Tibial nerve (tissue), 4 donors: ENCODE results near the gene JAG2. TPM values are rescaled to one million over a fixed set of nuclear protein-coding genes. Genes with fewer than 3 reads are reported as not detected.

ENCODE experiments used
- DNase-seq, 2 donors: peaks; one replicate each; pipeline ENCODE4 v3.0.0-alpha.2; 2019; ENCODE audit warnings: low spot score in 2 of 2
- H3K27ac ChIP-seq, 4 donors: fragments of 200-600 bp; sonication (generic) in 3 of 4; one replicate each; pipeline ENCODE4 v1.5.1; 2017 to 2019; ENCODE audit warnings: mild to moderate bottlenecking in 1 of 4
- H3K27me3 ChIP-seq, 2 donors: fragments of 200-600 bp; sonication (generic) in 1 of 2; one replicate each; pipeline versions ENCODE4 v1.5.1 to v1.6.0; 2017 to 2019
- H3K36me3 ChIP-seq, 3 donors: fragments of 200-600 bp; sonication (generic); one replicate each; pipeline ENCODE4 v1.5.1; 2018 to 2019
- H3K4me1 ChIP-seq, 4 donors: fragments of 200-600 bp; sonication (generic) in 3 of 4; one replicate each; pipeline ENCODE4 v1.5.1; 2017 to 2019
- H3K4me3 ChIP-seq, 4 donors: fragments of 200-600 bp; sonication (generic) in 3 of 4; one replicate each; pipeline ENCODE4 v1.5.1; 2017 to 2019; ENCODE audit warnings: mild to moderate bottlenecking in 1 of 4, moderate library complexity in 1 of 4
- H3K9me3 ChIP-seq, 4 donors: fragments of 200-600 bp; sonication (generic) in 3 of 4; one replicate each; pipeline ENCODE4 v1.5.1; 2017 to 2019
- CTCF ChIP-seq, 5 experiments: fragments of 200-600 bp in 3 of 5; fragments of 450-650 bp in 2 of 5; sonication (generic) in 3 of 5; IDR thresholded peaks; one replicate each; pipeline ENCODE4 v1.5.1; 2016 to 2019; ENCODE audit warnings: antibody characterized with exemption in 5 of 5, mild to moderate bottlenecking in 3 of 5, moderate library complexity in 2 of 5
- EP300 ChIP-seq, 2 donors: sonication (generic); formaldehyde crosslinking; IDR thresholded peaks; one replicate each; pipeline ENCODE4 v1.6.1; 2017; ENCODE audit warnings: antibody characterized with exemption in 2 of 2, mild to moderate bottlenecking in 1 of 2
- POLR2A ChIP-seq, 2 donors: fragments of 450-650 bp; IDR thresholded peaks; one replicate each; pipeline ENCODE4 v1.6.1; 2017; ENCODE audit warnings: antibody characterized with exemption in 2 of 2, mild to moderate bottlenecking in 2 of 2, moderate library complexity in 2 of 2
- WGBS, 2 donors: methylation state at CpG; one replicate each; pipeline ENCODE4 v1.1.5; 2018; 5-methylcytosine and 5-hydroxymethylcytosine counted together
- total RNA-seq, 4 donors: library from RNA; depleted of rRNA; stranded (reverse); fragments of >200 nt; gene quantifications; one replicate each; pipeline ENCODE4 v1.1.0, GENCODE V29; 2016

The JAG2 gene
- total RNA-seq, 4 donors from 2014 or later, result 7.4 to 13.8 (median 12.8) TPM

DNA sequence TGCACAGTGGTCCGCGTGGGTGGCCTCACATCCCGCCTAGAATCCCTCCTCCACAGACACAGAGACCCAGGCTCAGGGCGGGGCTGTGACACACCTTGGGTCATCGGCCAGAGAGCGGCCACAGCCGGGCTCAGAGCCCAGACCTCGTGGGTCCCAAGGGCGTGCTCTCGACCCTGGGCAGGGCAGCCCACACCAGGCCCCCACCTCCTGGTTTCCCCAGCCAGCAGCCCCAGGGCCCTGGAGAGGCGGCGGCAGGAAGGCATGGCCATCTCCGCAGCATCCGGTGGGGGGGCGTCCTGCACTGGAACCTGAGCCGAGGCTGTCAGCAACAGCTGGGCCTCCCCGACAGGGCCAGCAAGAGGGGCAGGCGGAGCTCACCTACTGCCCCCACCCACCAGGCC lies 15.2 kb downstream of the JAG2 start:
- Histone ChIP-seq H3K4me3 (no peak overlapping the region), H3K36me3 (peaks cover 0 to 3% (median 0%) of the 10 kb centered on the region in 3 donors), H3K9me3 (no peaks in the 10 kb centered on the region), H3K4me1 (peaks cover 0 to 20% (median 0%) of the 10 kb centered on the region in 4 donors), H3K27me3 (no peaks in the 10 kb centered on the region), H3K27ac (peak overlapping the region in 1 of 4 donors; percentile 22)
- TF ChIP-seq EP300 (IDR thresholded peaks at IDR 0.05) (no peak), CTCF (IDR thresholded peaks at IDR 0.05) (no peak), POLR2A (IDR thresholded peaks at IDR 0.05) (no peak)
- DNase-seq, result no peak
- 37 to 50% methylated on average over 2 to 14 of the region's 18 CpGs for WGBS, 2 donors

DNA sequence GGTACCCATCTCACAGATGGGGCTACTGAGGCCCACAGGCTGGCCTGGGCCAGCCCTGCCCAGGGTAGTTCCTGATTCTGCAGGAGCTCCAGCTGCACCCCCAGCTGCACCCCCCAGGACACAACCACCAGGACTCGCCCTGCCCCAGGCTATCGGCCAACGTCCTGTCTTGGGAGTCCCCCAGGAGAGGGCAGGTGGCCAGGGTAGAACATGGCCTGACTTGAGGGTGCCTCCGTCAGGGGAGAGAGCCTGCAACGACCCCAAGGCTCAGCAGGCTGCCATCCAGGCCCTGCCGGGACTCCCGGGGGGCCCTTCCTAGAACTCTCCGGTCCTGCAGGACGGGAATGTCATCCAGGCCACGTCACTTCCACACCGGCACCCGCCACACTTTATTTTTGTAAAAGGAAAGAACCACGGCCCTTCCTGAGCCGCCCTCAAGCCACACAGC lies 15.8 kb downstream of the JAG2 start:
- H3K9me3 ChIP-seq, result no peaks in the 10 kb centered on the region
- peaks cover 0 to 20% (median 0%) of the 10 kb centered on the region in 4 donors for H3K4me1 ChIP-seq
- H3K4me3 ChIP-seq, result no peak overlapping the region
- H3K27ac ChIP-seq, result no peak overlapping the region
- no peaks in the 10 kb centered on the region for H3K27me3 ChIP-seq
- TF ChIP-seq CTCF (IDR thresholded peaks at IDR 0.05) (no peak), EP300 (IDR thresholded peaks at IDR 0.05) (no peak), POLR2A (IDR thresholded peaks at IDR 0.05) (no peak)
- peaks cover 0 to 8% (median 0%) of the 10 kb centered on the region in 3 donors for H3K36me3 ChIP-seq
- 49 to 83% methylated on average over 1 to 12 of the region's 14 CpGs for WGBS, 2 donors
- DNase-seq, result no peak

GRCh38 chr14:105151838-105152793 lies 16.5 kb downstream of the JAG2 start:
- 78 to 87% methylated on average over 16 to 32 of the region's 44 CpGs for WGBS, 2 donors
- no peak for TF ChIP-seq POLR2A (IDR thresholded peaks at IDR 0.05)
- no peak for TF ChIP-seq CTCF (IDR thresholded peaks at IDR 0.05)
- TF ChIP-seq EP300 (IDR thresholded peaks at IDR 0.05), result no peak
- Histone ChIP-seq H3K9me3 (no peaks in the 10 kb centered on the region), H3K27ac (no peak overlapping the region), H3K4me1 (peaks cover 0 to 20% (median 0%) of the 10 kb centered on the region in 4 donors), H3K36me3 (peaks cover 0 to 11% (median 0%) of the 10 kb centered on the region in 3 donors), H3K27me3 (no peaks in the 10 kb centered on the region), H3K4me3 (no peak overlapping the region)
- no peak for DNase-seq

DNA sequence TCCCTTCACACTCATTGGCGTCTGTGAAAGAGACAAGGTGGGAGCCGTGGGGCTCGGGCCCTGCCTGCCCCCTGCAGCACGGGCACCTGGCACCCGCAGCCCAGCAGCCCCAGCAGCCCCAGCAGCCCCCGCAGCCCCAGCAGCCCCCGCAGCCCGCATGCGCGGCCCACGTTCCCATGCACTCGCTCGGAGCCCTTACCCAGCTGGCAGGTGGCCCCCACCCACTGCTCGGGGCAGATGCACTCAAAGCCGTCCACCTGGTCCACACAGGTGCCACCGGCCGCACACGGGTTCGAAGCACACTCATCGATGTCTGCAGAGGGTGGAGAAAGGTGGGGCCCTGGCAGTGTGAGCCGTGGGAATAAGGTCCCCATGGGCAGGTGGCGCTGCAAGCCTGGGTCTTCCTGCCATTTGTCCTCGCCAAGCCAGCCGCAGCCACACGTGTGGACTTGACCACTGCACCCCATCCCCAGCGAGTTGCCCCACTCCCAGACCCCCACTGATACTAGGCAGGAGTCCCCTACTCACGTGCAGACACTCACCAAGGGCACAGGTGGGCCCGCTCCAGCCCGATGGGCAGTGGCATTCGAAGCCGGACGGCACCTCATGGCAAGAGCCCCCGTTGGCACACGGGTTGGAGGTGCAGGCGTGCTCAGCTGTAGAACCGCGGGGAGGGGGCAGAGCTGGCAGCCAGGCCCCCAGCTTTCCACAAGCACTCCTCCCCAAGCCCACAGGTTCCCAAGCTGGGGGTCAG lies 17.3 kb downstream of the JAG2 start:
- peaks cover 0 to 20% (median 0%) of the 10 kb centered on the region in 4 donors for H3K4me1 ChIP-seq
- H3K9me3 ChIP-seq, result no peaks in the 10 kb centered on the region
- DNase-seq, result no peak
- no peak overlapping the region for H3K27ac ChIP-seq
- H3K36me3 ChIP-seq, result peaks cover 0 to 16% (median 0%) of the 10 kb centered on the region in 3 donors
- TF ChIP-seq POLR2A (IDR thresholded peaks at IDR 0.05) (no peak), CTCF (IDR thresholded peaks at IDR 0.05) (no peak), EP300 (IDR thresholded peaks at IDR 0.05) (no peak)
- H3K4me3 ChIP-seq, result no peak overlapping the region
- H3K27me3 ChIP-seq, result no peaks in the 10 kb centered on the region
- WGBS, 2 donors, result 80 to 93% methylated on average over 17 to 34 of the region's 37 CpGs
